Measurements from ENCODE around the gene ZBTB20. TPM values are rescaled to one million over a fixed set of nuclear protein-coding genes. Genes with fewer than 3 reads are reported as not detected.

Gene ZBTB20
- total and polyA plus RNA-seq, 2 of the 4 experiments (the other 2 are of a cell fraction) = 0.75 to 14.7 TPM

GRCh38 chr3:114985776-114986175 is 161.3 kb downstream of the ZBTB20 start:
- Histone ChIP-seq H3K36me3 (ENCODE audit: control insufficient read depth, insufficient read depth, low read length) (no peaks in the 10 kb centered on the region), H3K79me1 (ENCODE audit: low read depth in 1 of 2, low read length in 2 of 2) (no peaks in the 10 kb centered on the region), H2AFZ (replicated peaks; ENCODE audit: low read length, poor library complexity) (no peak overlapping the region), H3K9me1 (ENCODE audit: insufficient read depth, low read length) (no peaks in the 10 kb centered on the region), H3K4ac (ENCODE audit: low read depth, low read length) (no peak overlapping the region), H4K91ac (ENCODE audit: insufficient read depth, low read depth, low read length) (no peak overlapping the region), H2BK20ac (ENCODE audit: low read depth, low read length) (no peak overlapping the region), H2AK9ac (replicated peaks; ENCODE audit: low read depth, low read length, poor library complexity) (no peak overlapping the region), H3K23ac (ENCODE audit: low read depth, low read length) (no peak overlapping the region), H3K4me1 (ENCODE audit: control insufficient read depth, insufficient read depth, low read length) (no peaks in the 10 kb centered on the region), H4K5ac (ENCODE audit: low read depth, low read length) (no peak overlapping the region), H3K27ac (ENCODE audit: insufficient read depth, low read length) (no peak overlapping the region), H2BK15ac (ENCODE audit: low read depth, low read length) (no peak overlapping the region), H3K9ac (ENCODE audit: low read depth, low read length) (no peak overlapping the region), H3K27me3 (ENCODE audit: control insufficient read depth, insufficient read depth, low read length) (no peaks in the 10 kb centered on the region), H3K14ac (replicated peaks; ENCODE audit: low read depth, low read length) (no peak overlapping the region), H2AK5ac (ENCODE audit: low read depth, low read length) (no peak overlapping the region), H2BK5ac (ENCODE audit: low read depth, low read length, poor library complexity, severe bottlenecking) (no peak overlapping the region), H3K56ac (ENCODE audit: extremely low read depth, insufficient read depth, low read length) (no peak overlapping the region), H2BK120ac (ENCODE audit: low read depth, low read length) (no peak overlapping the region), H3K18ac (ENCODE audit: low read depth, low read length) (no peak overlapping the region), H4K20me1 (ENCODE audit: insufficient read depth, low read length) (no peaks in the 10 kb centered on the region), H4K8ac (ENCODE audit: low read depth in 2 of 2, low read length in 2 of 2) (no peak overlapping the region), H3K4me2 (ENCODE audit: low read depth, low read length) (no peak overlapping the region), H3K4me3 (ENCODE audit: insufficient read depth, low read depth, low read length) (no peak overlapping the region), H3K9me3 (ENCODE audit: control insufficient read depth, insufficient read depth, low read length) (no peaks in the 10 kb centered on the region)
- ATAC-seq (ENCODE audit: low read depth) = no peak
- ChIA-PET CTCF (no interaction called here), POLR2A (ENCODE audit: unreplicated experiment) (no interaction called here)
- TF ChIP-seq MXI1 (IDR thresholded peaks at IDR 0.05; ENCODE audit: borderline replicate concordance, low read depth, low read length) (no peak), CTCF (conservative IDR thresholded peaks at IDR 0.05; ENCODE audit: low read depth, low read length) (no peak), CHD1 (IDR thresholded peaks at IDR 0.05; ENCODE audit: low read depth, low read length) (no peak), NFE2L2 (IDR thresholded peaks at IDR 0.05; ENCODE audit: low read depth, low read length) (no peak), RCOR1 (IDR thresholded peaks at IDR 0.05; ENCODE audit: insufficient replicate concordance, low read length) (no peak), RAD21 (IDR thresholded peaks at IDR 0.05; ENCODE audit: low read length) (no peak), CEBPB (IDR thresholded peaks at IDR 0.05; ENCODE audit: low read depth, low read length) (no peak), ELK1 (IDR thresholded peaks at IDR 0.05; ENCODE audit: borderline replicate concordance, low read depth, low read length) (no peak)
- DNase-seq = no peak
- BruUV-seq (replicated peaks) = no TSS peak
- dilution Hi-C loops (cut with HindIII; ENCODE audit: low sequenced_read_pairs, unreplicated experiment) (no loop called here), in situ Hi-C loops (cut with MboI; ENCODE audit: low sequenced_read_pairs) (no loop called here), intact Hi-C loops (cut with micrococcal nuclease) (no loop called here)
- WGBS, 2 experiments (ENCODE audit: extremely low coverage in 2 of 2, insufficient read length in 1 of 2) = no CpG with 5 or more reads among the region's 1 CpG

Measured in IMR-90 (cell line).